ENCODE results near the gene STON2. TPM values are rescaled to one million over a fixed set of nuclear protein-coding genes. Genes with fewer than 3 reads are reported as not detected.

STON2 gene
- total and polyA plus RNA-seq, 2 of the 13 experiments (the other 11 are each of a cell fraction or from before 2014, with no cell fraction given) = 2.1 to 11.0 TPM

DNA sequence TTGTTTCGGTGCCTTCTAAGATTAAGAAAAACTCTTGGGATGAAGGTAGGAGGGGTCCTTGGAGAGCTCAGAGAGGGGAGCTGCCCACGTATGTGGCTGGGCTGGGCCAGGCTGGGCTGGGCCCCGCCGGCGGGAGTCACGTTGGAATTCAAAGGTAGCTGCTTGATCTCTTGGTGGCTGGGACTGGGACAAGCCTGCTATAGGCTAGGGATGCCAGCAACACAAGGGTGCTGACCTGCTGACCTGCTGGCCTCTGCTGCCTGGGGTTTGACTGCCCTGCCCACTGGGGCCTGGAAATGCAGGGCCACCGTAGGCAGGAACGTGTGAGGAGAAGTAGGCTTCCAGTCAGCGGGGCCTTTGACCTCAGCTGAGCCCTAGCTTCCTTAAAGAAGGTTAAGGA lies 126.6 kb downstream of the STON2 start:
- no peak overlapping the region for H3K9ac ChIP-seq (ENCODE audit: insufficient read depth, low read depth, low read length)
- no peak overlapping the region for H3K27ac ChIP-seq (ENCODE audit: extremely low read length, insufficient read depth, low read length)
- no peaks in the 10 kb centered on the region for H3K79me2 ChIP-seq (ENCODE audit: insufficient read depth, low read length)
- H3K4me1 ChIP-seq (ENCODE audit: insufficient read depth, low read length) = peaks cover 26% of the 10 kb centered on the region
- H4K20me1 ChIP-seq (ENCODE audit: insufficient read depth, low read length) = no peaks in the 10 kb centered on the region
- H3K4me3 ChIP-seq (replicated peaks in 1 of 3; ENCODE audit: insufficient read depth in 1 of 3, low read depth in 2 of 3, low read length in 3 of 3) = no peak overlapping the region
- FAIRE-seq = no peak
- in situ Hi-C loops (cut with HindIII; ENCODE audit: extremely low pct_ligation_motif_present, low pct_unique_long_range_greater_than_20kb) (loop anchor here (5.0 kb wide), 1 partner anchor 179 kb away; no protein-coding TSS in a partner anchor), intact Hi-C loops (cut with micrococcal nuclease; ENCODE audit: unreplicated experiment) (no loop called here)
- no peak overlapping the region for H2AFZ ChIP-seq (ENCODE audit: low read length)
- no peaks in the 10 kb centered on the region for H3K27me3 ChIP-seq (ENCODE audit: control insufficient read depth in 1 of 2, insufficient read depth in 2 of 2, low read length in 2 of 2)
- H3K9me3 ChIP-seq (ENCODE audit: low read length) = no peaks in the 10 kb centered on the region
- TF ChIP-seq, protein P1, sequence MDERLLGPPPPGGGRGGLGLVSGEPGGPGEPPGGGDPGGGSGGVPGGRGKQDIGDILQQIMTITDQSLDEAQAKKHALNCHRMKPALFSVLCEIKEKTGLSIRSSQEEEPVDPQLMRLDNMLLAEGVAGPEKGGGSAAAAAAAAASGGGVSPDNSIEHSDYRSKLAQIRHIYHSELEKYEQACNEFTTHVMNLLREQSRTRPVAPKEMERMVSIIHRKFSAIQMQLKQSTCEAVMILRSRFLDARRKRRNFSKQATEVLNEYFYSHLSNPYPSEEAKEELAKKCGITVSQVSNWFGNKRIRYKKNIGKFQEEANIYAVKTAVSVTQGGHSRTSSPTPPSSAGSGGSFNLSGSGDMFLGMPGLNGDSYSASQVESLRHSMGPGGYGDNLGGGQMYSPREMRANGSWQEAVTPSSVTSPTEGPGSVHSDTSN (CRISPR knock-in tag; IDR thresholded peaks at IDR 0.05) = no peak
- TF ChIP-seq PHF21A (CRISPR knock-in tag; IDR thresholded peaks at IDR 0.05) (no peak), MTA3 (CRISPR knock-in tag; IDR thresholded peaks at IDR 0.05) (no peak), SMYD3 (CRISPR knock-in tag; IDR thresholded peaks at IDR 0.05) (no peak), GLI4 (CRISPR knock-in tag; IDR thresholded peaks at IDR 0.05; ENCODE audit: borderline replicate concordance) (no peak), ZNF333 (CRISPR knock-in tag; IDR thresholded peaks at IDR 0.05; ENCODE audit: borderline replicate concordance) (no peak), CREB1 (IDR thresholded peaks at IDR 0.05) (no peak), CREB1 (CRISPR knock-in tag; IDR thresholded peaks at IDR 0.05) (no peak), ZNF331 (CRISPR knock-in tag; IDR thresholded peaks at IDR 0.05) (no peak), ZNF235 (CRISPR knock-in tag; IDR thresholded peaks at IDR 0.05; ENCODE audit: borderline replicate concordance) (no peak)
- TF ChIP-seq, protein P2, sequence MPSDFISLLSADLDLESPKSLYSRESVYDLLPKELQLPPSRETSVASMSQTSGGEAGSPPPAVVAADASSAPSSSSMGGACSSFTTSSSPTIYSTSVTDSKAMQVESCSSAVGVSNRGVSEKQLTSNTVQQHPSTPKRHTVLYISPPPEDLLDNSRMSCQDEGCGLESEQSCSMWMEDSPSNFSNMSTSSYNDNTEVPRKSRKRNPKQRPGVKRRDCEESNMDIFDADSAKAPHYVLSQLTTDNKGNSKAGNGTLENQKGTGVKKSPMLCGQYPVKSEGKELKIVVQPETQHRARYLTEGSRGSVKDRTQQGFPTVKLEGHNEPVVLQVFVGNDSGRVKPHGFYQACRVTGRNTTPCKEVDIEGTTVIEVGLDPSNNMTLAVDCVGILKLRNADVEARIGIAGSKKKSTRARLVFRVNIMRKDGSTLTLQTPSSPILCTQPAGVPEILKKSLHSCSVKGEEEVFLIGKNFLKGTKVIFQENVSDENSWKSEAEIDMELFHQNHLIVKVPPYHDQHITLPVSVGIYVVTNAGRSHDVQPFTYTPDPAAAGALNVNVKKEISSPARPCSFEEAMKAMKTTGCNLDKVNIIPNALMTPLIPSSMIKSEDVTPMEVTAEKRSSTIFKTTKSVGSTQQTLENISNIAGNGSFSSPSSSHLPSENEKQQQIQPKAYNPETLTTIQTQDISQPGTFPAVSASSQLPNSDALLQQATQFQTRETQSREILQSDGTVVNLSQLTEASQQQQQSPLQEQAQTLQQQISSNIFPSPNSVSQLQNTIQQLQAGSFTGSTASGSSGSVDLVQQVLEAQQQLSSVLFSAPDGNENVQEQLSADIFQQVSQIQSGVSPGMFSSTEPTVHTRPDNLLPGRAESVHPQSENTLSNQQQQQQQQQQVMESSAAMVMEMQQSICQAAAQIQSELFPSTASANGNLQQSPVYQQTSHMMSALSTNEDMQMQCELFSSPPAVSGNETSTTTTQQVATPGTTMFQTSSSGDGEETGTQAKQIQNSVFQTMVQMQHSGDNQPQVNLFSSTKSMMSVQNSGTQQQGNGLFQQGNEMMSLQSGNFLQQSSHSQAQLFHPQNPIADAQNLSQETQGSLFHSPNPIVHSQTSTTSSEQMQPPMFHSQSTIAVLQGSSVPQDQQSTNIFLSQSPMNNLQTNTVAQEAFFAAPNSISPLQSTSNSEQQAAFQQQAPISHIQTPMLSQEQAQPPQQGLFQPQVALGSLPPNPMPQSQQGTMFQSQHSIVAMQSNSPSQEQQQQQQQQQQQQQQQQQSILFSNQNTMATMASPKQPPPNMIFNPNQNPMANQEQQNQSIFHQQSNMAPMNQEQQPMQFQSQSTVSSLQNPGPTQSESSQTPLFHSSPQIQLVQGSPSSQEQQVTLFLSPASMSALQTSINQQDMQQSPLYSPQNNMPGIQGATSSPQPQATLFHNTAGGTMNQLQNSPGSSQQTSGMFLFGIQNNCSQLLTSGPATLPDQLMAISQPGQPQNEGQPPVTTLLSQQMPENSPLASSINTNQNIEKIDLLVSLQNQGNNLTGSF (CRISPR knock-in tag; IDR thresholded peaks at IDR 0.05) = no peak
- TF ChIP-seq, protein P3, sequence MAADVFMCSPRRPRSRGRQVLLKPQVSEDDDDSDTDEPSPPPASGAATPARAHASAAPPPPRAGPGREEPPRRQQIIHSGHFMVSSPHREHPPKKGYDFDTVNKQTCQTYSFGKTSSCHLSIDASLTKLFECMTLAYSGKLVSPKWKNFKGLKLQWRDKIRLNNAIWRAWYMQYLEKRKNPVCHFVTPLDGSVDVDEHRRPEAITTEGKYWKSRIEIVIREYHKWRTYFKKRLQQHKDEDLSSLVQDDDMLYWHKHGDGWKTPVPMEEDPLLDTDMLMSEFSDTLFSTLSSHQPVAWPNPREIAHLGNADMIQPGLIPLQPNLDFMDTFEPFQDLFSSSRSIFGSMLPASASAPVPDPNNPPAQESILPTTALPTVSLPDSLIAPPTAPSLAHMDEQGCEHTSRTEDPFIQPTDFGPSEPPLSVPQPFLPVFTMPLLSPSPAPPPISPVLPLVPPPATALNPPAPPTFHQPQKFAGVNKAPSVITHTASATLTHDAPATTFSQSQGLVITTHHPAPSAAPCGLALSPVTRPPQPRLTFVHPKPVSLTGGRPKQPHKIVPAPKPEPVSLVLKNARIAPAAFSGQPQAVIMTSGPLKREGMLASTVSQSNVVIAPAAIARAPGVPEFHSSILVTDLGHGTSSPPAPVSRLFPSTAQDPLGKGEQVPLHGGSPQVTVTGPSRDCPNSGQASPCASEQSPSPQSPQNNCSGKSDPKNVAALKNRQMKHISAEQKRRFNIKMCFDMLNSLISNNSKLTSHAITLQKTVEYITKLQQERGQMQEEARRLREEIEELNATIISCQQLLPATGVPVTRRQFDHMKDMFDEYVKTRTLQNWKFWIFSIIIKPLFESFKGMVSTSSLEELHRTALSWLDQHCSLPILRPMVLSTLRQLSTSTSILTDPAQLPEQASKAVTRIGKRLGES (CRISPR knock-in tag; IDR thresholded peaks at IDR 0.05; ENCODE audit: borderline replicate concordance) = no peak
- POLR2A ChIA-PET = no interaction called here
- CTCF ChIA-PET (ENCODE audit: low intra/inter-chr PET ratio, low total read pairs) = no interaction called here
- H3K36me3 ChIP-seq (replicated peaks in 1 of 2; ENCODE audit: control insufficient read depth in 1 of 2, insufficient read depth in 2 of 2, low read length in 2 of 2) = no peaks in the 10 kb centered on the region; a peak in 1 of 5 replicates
- no peak for DNase-seq (ENCODE audit: low spot score)
- ATAC-seq = no peak
- WGBS (ENCODE audit: low lambda C conversion rate) = 95% methylated on average over 7 of the region's 9 CpGs
- BruUV-seq (replicated peaks) = no TSS peak
- no peak overlapping the region for H3K4me2 ChIP-seq (ENCODE audit: low read depth, low read length)
